Ishikawa (cell line): Measurements from ENCODE around the gene GPR39.

Experiments used
- CEBPB ChIP-seq: IDR thresholded peaks from 2 replicates; pipeline ENCODE4 v1.6.1; 2012
- CREB1 ChIP-seq: IDR thresholded peaks from 2 replicates; pipeline ENCODE4 v1.6.1; 2012; ENCODE audit warnings: low read depth
- EGR1 ChIP-seq: IDR thresholded peaks from 2 replicates; pipeline ENCODE4 v1.6.1; 2012
- EP300 ChIP-seq: IDR thresholded peaks from 2 replicates; pipeline ENCODE4 v1.6.1; 2012; ENCODE audit warnings: borderline replicate concordance
- FOXM1 ChIP-seq: IDR thresholded peaks from 2 replicates; pipeline ENCODE4 v1.6.1; 2012; ENCODE audit warnings: low read depth, borderline replicate concordance
- MAX ChIP-seq: IDR thresholded peaks from 2 replicates; pipeline ENCODE4 v1.6.1; 2012
- NFIC ChIP-seq: IDR thresholded peaks from 2 replicates; pipeline ENCODE4 v1.6.1; 2012
- RAD21 ChIP-seq: IDR thresholded peaks from 2 replicates; pipeline ENCODE4 v1.6.1; 2012; ENCODE audit warnings: low read depth
- REST ChIP-seq: IDR thresholded peaks from 2 replicates; pipeline ENCODE4 v1.6.1; 2012; ENCODE audit warnings: low read depth, mild to moderate bottlenecking
- TAF1 ChIP-seq: IDR thresholded peaks from 2 replicates; pipeline ENCODE4 v1.6.1; 2012; ENCODE audit warnings: low read depth, mild to moderate bottlenecking
- TCF12 ChIP-seq: IDR thresholded peaks from 2 replicates; pipeline ENCODE4 v1.6.1; 2012; ENCODE audit warnings: low read depth
- TEAD4 ChIP-seq: IDR thresholded peaks from 2 replicates; pipeline ENCODE4 v1.6.1; 2012
- USF1 ChIP-seq: IDR thresholded peaks from 2 replicates; pipeline ENCODE4 v1.6.1; 2012
- YY1 ChIP-seq: IDR thresholded peaks from 2 replicates; pipeline ENCODE4 v1.6.1; 2012; ENCODE audit warnings: low read depth
- ZBTB7A ChIP-seq: IDR thresholded peaks from 2 replicates; pipeline ENCODE4 v1.6.1; 2012; ENCODE audit warnings: low read depth

The GPR39 gene

GRCh38 chr2:132670496-132671150 lies 254.0 kb downstream of the GPR39 start:
- TF ChIP-seq MAX (peak; percentile 31; the same call in 1 of the 2 replicates), EP300 (no peak), NFIC (peak; percentile 69), CREB1 (no peak), CEBPB (no peak), EGR1 (no peak)

GRCh38 chr2:132671151-132671835 lies 254.7 kb downstream of the GPR39 start:
- TF ChIP-seq EP300 (peak; percentile 67; the same call in 1 of the 2 replicates), TAF1 (no peak), CEBPB (0 out of 2 replicates have a peak, but pooled peaks have one; percentile 12), NFIC (peak; percentile 67), MAX (peak; percentile 47; the same call in 1 of the 2 replicates), EGR1 (no peak), TEAD4 (peak; percentile 81), YY1 (no peak), TCF12 (peak; percentile 55), ZBTB7A (0 out of 2 replicates have a peak, but pooled peaks have one; percentile 34)

GRCh38 chr2:132676999-132677398 lies 260.4 kb downstream of the GPR39 start:
- peak; percentile 30 for TF ChIP-seq RAD21
- TF ChIP-seq TEAD4 = no peak

GRCh38 chr2:132677661-132678060 lies 261.1 kb downstream of the GPR39 start:
- TF ChIP-seq YY1 (no peak), TEAD4 (no peak), NFIC (no peak), MAX (no peak), CREB1 (no peak), EGR1 (no peak), REST (no peak), CEBPB (no peak), ZBTB7A (no peak)

- no peak for TF ChIP-seq USF1
- TF ChIP-seq EGR1 = no peak
- no peak for TF ChIP-seq CEBPB
- TF ChIP-seq MAX = no peak
These were observed 261.9 kb downstream of the GPR39 start for GRCh38 chr2:132678483-132678882.

- TF ChIP-seq ZBTB7A (no peak), EGR1 (no peak), TCF12 (no peak), CEBPB (no peak), NFIC (no peak), CREB1 (no peak), USF1 (no peak), RAD21 (no peak), YY1 (no peak), REST (no peak), TEAD4 (no peak), EP300 (no peak), TAF1 (no peak), FOXM1 (no peak)
These were observed 263.9 kb downstream of the GPR39 start for GRCh38 chr2:132680544-132680943.
